NT2/D1 (cell line): ENCODE data around the gene SCRT2.

Experiments used
- YY1 ChIP-seq: IDR thresholded peaks from 2 replicates; pipeline ENCODE4 v1.6.1; 2011; ENCODE audit not compliant: insufficient read length, insufficient read depth
- ZNF274 ChIP-seq: IDR thresholded peaks from 2 replicates; pipeline ENCODE4 v1.6.1; 2011; ENCODE audit warnings: mild to moderate bottlenecking, low read depth, low read length

DNA sequence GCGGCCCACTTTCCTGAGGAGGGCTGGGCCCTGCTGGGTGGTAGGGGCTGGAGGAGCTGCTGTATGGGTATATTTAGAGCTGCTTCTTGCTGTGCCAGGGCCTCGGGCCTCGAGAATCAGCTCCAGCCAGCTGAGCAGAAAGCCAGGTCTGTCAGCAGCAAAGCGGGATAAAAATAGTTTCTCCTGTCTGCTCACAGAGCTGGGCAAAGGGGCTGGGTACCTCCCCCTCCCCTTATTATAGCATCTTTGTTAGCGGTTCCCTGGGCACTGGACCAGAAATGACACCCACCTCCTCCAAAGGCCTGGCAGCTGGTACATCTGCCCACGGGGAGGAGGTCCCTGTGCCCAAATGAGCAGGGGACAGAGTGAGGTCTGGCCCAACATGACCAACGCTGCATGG is 6.0 kb downstream of the SCRT2 start:
- TF ChIP-seq YY1 (no peak), ZNF274 (no peak)
